NCI-H82 treated with DMSO at 0.1 percent for 48 hours (cell line): ENCODE data around the gene BTRC.
A peak's percentile ranks its signal among the peaks of the same experiment; 100 is the strongest.

ENCODE experiments used
- DNase-seq: peaks from one replicate; lab custom pipeline; 2025; ENCODE audit not compliant: unreplicated experiment; lab: John Stamatoyannopoulos, UW

Gene BTRC

GRCh38 chr10:101564490-101564991, 210.6 kb downstream of the BTRC start:
- DNase-seq, result no peak

- no peak for DNase-seq
Measured at GRCh38 chr10:101565370-101565900, 211.5 kb downstream of the BTRC start.

- DNase-seq, result no peak
Measured at GRCh38 chr10:101565936-101566332, 212.0 kb downstream of the BTRC start.

GRCh38 chr10:101566333-101567164, 212.6 kb downstream of the BTRC start:
- no peak for DNase-seq

GRCh38 chr10:101567165-101568006, 213.4 kb downstream of the BTRC start:
- DNase-seq, result no peak

- no peak for DNase-seq
Measured at GRCh38 chr10:101568054-101568745, 214.2 kb downstream of the BTRC start.

GRCh38 chr10:101569323-101569621, 215.3 kb downstream of the BTRC start:
- no peak for DNase-seq

- DNase-seq, result peak; percentile 47
Measured at GRCh38 chr10:101569622-101570427, 215.9 kb downstream of the BTRC start.

- no peak for DNase-seq
Measured at GRCh38 chr10:101570428-101571270, 216.7 kb downstream of the BTRC start.

GRCh38 chr10:101571271-101571925, 217.4 kb downstream of the BTRC start:
- no peak for DNase-seq

- no peak for DNase-seq
Measured at GRCh38 chr10:101572126-101572525, 218.2 kb downstream of the BTRC start.

- no peak for DNase-seq
Measured at GRCh38 chr10:101572785-101573184, 218.8 kb downstream of the BTRC start.

- DNase-seq, result no peak
Measured at GRCh38 chr10:101573885-101574753, 220.2 kb downstream of the BTRC start.

- no peak for DNase-seq
Measured at GRCh38 chr10:101575091-101575490, 221.1 kb downstream of the BTRC start.

GRCh38 chr10:101575580-101576210, 221.7 kb downstream of the BTRC start:
- DNase-seq, result no peak

GRCh38 chr10:101576211-101576863, 222.4 kb downstream of the BTRC start:
- peak; percentile 35 for DNase-seq
